Fibroblast of pulmonary artery (primary cell): ENCODE measurements around the gene PSENEN.

Source experiments
- DNase-seq: peaks from one replicate; pipeline ENCODE4 v3.0.0-alpha.2; 2010; ENCODE audit warnings: low read depth
- H3K4me3 ChIP-seq: replicated peaks from 2 replicates; pipeline ENCODE4 v1.5.1; 2011; ENCODE audit warnings: low read depth, mild to moderate bottlenecking, control low read depth, low read length, moderate library complexity
- CTCF ChIP-seq: IDR thresholded peaks from 2 replicates; pipeline ENCODE4 v1.5.1; 2011; ENCODE audit warnings: mild to moderate bottlenecking, control low read depth, low read length, inconsistent platforms; ENCODE audit errors: missing control alignments

PSENEN gene

DNA sequence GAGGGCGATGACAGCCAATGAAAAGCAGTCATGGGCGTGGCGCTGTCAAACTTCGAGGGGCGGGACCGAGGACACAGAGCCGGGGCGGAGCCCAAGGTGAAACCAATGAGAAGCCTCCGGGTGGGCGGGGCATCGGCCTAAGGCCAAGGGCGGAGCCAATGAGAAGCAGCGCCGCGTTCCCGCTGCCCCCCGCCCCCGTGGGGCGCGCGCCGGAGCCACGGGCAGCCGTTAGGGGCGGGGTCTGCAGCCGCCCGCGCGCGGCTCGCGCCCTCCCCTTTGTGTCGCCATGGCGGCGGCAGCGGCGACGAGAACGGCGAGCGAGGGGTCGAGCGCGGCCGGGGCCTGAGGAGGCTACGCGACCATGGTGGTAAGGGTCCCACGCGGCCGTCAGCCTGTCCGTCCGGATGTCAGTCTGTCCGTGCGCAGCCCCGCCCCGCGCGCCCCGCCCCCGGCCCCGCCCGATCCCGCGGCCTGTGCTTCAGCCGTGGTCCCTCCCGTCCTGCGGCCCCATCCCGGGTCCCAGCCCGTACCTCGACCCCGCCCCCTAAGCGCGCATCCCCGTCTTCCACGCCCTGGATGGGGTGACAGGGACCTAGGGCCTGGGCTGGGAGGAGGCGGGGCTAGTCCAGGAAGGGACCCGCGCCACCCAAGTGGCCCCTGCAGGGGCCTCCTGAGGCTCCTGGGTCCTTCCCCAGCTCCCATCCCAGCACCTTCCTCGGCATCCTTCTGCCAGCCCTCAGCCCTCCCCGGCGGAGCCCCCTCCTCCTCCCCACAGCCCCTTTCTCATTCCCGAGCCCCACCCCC lies 30.0 kb downstream of the PSENEN start, which contains the start of gene ARHGAP33:
Gene ARHGAP33, plus strand, starts transcription at position 267 of the 804 bp plus-strand sequence. Its CDS starts 95 bp downstream, at position 362.
- TF ChIP-seq CTCF, result no peak
- DNase-seq, result peak; percentile 96

DNA sequence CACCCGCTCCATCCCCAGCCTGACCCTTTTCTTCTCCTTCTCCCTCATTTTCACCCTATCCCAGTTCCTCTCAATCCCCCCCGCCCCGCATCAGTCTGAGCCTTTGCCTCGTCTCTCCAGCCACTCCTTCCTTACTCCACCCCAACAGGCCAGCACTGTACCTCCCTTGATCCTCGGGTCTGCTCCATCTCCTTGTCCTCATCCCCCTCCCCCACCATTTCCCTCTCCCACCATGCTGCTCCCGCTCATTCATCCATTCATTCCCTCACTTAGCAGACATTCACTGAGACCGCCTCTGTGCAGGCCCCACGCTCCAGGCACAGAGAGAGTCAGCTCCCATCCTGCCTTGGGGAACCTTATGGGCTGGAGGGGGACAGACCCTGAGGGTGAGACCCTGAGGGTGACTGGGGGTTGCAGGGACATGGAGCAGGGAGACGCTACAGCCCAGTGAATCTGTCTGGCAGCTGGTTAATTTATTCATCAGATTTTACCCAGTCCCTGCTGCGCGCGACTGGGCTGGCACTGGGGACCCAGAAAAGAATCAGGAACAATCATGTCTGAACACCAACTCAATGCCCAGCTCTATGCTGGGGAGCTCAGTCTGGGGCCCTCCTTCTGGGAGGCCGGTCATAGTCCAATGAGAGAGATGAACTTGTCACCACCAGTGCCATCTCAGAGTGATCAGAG lies 30.8 kb downstream of the PSENEN start:
- no peak for DNase-seq
- no peak for TF ChIP-seq CTCF
- H3K4me3 ChIP-seq, result peak overlapping the region; percentile 67

More for the DNA sequence above, 30.0 kb downstream of the PSENEN start, which contains the start of gene ARHGAP33:
- H3K4me3 ChIP-seq, result peak within 1 kb of the TSS; percentile 67

DNA sequence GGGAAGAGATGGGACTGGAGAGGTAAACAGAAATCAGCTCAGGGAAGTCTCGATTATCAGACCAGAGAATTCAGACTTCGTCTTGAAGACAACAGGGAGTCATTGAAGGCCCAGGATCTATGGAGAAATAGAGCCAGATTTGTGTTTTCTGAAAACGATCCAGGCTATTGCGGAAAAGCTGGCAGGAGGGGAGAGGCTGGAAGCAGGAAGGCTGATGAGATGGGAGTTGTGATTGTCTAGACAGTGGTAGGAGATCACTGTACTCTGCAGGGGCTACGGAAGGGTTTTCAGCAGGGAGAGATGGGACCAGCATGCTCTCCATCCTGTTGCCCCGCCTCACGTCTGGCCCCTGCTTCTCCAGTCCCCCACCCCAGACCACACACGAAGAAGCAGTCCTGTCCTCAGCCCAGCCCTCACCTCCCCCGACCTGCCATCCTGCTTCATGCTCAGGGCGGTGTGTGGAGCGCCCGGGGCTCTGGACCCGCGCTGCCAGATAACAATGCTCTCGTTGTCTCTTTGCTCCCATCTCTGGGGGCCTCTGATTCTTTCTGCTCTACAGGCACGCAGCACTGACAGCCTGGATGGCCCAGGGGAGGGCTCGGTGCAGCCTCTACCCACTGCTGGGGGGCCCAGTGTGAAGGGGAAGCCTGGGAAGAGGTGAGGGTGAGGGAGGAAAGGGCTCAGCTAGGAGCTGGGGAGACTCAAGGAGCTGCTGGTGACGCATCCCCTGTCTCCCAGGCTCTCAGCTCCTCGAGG lies 31.8 kb downstream of the PSENEN start:
- no peak for TF ChIP-seq CTCF
- no peak overlapping the region for H3K4me3 ChIP-seq
- no peak for DNase-seq

GRCh38 chr19:35777961-35778360 lies 32.5 kb downstream of the PSENEN start:
- no peak for DNase-seq
- no peak overlapping the region for H3K4me3 ChIP-seq
- TF ChIP-seq CTCF, result no peak

DNA sequence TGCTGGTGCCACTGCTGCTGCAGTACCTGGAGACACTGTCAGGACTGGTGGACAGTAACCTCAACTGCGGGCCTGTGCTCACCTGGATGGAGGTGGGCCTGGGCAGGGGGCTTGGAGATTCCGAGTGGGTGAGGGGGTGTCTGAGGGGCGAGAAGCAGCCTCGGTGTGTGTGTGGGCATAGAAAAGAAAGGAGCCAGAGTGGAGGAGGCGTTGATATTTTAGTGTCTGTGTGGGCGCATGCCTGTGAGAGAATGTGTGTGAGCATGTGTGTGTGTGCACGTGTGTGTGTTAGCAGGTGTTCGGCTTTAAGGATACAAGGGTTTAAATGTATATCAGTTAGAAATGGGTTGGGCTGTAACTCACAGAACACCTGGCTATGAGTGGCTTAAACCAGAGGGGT lies 33.6 kb downstream of the PSENEN start:
- DNase-seq, result no peak
- H3K4me3 ChIP-seq, result no peak overlapping the region
- TF ChIP-seq CTCF, result no peak

- no peak for DNase-seq
- H3K4me3 ChIP-seq, result no peak overlapping the region
- no peak for TF ChIP-seq CTCF
Measured at GRCh38 chr19:35780058-35780457, 34.6 kb downstream of the PSENEN start.
